NCI-H526 treated with DMSO at 0.1 percent for 48 hours (cell line): Measurements from ENCODE around the gene TIFAB.

Experiments
- DNase-seq: peaks from one replicate; lab custom pipeline; 2025; lab: John Stamatoyannopoulos, UW

The TIFAB gene

DNA sequence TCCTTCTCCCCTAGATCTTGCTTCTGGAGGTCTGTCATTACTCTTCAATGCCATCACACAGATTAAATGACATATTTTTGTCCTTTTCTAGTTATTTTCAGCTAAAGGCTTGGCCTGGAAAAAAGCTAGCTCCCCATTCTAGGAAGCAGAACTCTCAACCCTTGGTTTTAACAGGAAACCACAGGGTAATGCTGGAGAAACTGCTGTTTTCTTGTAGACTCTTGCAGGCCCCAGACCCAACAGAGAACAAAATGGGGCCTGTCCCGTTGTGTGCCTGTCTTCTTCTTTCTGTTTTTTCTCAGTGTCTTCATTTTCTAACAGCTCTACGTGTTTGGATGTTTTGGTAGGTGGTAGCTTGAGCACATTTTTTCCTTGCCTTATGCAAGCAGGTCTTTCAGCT, 26.5 kb downstream of the TIFAB start:
- no peak for DNase-seq

DNA sequence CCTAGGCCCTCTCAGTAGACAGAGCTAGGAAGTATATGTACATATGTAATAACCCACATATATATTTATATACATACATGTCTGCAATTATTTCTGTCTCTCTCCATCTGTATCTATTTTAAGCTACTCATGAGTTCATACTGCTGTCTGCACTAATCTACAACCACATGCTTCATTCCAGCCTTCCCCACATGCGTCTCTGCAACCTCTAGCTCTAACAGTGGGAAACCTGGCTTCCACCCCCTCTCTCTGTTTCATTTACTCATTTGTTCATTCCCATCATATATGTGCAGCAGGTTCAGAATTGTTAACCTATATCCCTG, 28.3 kb downstream of the TIFAB start:
- DNase-seq: no peak

DNA sequence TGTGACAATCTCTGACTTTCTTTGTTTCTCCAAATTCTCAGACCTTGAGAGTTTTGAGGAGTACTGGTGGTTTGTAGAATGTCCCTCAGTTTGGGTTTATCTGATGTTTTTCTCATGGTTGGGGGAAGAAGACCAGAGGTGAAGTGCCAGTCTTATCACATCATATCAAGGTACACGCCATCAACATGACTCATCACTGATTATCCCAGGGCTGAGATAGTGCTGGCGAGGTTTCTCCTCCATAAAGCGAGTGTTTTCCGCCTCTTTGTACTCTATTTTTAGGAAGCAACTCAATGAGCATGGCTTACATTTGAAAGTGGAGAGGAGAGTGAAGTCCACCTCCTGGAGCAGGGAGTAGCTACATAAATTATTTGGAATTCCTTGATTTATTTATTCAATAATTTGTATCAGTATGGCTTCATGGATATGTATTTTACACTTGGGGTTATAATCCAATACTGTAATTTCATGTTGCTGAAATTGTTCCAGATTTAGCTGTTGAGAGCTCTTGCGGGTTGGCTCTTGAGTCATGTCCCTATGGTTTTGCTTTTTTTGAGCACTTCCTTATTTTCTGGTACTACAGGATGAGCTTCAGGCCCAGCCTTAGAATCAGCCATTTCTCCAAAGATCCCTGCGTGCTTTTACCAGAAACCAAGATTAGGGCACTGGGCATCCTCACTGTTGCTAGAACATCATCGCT, 28.9 kb downstream of the TIFAB start:
- no peak for DNase-seq

DNA sequence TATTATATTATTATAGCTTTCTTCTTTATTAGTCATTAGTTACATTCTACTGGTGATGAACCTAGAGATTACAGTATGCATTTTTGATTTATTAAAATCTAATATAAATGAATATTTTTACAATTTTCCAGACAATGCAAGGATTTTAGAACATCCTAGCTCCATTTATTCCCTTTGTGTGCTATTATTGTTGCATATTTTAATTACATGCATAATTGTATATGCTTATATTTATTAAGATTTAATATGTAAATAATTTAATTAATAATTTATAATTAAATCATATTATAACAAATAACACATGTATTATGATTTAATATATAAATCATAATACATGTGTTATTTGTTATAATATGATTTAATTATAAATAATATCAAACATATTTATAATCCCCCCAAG, 29.7 kb downstream of the TIFAB start:
- DNase-seq: no peak

DNA sequence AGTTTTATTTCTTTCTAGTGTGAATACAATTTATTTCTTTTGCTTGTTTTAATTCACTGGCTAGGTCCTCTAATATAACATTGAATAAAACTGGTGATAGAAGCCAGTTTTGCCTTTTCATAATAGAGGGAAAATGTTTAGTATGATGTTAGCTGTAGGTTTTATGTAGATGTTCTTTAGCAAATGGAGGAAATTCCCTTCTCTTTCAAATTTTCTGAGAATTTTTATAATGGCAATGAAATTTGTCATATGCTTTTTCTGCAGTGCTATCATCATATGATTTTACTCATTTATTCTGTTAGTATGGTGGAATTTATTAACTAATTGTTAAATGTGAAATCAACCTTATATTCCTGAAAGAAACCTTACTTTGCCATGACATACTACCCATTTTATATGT, 35.1 kb downstream of the TIFAB start:
- no peak for DNase-seq

DNA sequence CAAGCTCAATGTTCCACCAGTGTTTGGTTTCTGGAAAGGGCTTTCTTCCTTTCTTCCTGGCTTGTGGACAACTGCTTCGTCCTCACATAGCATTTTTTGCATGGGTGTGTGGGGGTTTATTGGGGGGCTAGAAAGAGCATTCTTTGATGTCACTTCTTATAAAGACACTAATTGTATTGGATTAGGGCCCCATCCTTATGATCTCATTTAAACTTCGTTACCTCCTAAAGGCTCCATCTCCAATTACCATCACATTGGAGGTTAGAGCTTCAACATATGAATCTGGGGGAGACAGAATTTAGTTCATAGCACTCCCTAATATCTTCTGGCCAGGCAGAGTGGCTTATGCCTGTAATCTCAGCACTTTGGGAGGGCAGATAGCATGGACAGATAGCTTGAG, 47.1 kb downstream of the TIFAB start:
- no peak for DNase-seq

DNA sequence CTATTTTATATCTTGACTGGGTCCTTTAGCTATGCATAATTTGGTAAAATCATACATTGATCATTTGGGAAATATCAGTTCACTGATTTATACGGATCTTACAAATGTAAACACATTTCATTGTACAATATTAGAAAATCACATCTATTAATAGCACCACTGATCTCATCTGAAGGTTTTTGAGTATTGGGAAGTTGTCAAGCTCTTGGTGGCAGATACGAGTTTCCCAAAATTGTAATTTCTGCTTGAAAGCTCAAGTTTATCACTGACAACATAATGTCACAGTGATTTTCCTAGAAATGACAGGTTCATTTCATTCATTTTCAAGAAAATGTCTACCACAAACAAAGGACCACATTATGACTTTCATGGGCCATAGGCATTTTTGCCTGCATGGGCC, 50.1 kb downstream of the TIFAB start:
- no peak for DNase-seq

DNA sequence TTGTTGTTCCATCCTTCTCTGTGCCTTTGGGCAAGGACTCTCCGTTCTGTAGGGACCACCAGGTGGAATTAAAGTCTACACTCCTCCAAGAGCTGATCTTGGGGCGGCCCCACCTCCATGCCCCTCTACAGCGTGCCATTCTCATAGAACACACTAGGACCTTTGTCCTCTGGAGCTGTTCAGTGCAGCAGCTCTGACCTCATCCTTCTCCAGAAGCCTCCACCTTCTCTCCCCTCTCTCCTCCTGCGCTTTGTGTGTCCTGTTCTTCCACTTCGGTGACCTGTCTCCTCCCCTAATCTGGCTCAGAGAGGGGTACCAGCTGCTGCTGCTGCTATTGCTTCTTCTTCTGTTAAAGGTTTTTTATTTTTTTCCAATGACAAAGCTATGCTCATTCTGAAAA, 51.3 kb downstream of the TIFAB start:
- DNase-seq: no peak

DNA sequence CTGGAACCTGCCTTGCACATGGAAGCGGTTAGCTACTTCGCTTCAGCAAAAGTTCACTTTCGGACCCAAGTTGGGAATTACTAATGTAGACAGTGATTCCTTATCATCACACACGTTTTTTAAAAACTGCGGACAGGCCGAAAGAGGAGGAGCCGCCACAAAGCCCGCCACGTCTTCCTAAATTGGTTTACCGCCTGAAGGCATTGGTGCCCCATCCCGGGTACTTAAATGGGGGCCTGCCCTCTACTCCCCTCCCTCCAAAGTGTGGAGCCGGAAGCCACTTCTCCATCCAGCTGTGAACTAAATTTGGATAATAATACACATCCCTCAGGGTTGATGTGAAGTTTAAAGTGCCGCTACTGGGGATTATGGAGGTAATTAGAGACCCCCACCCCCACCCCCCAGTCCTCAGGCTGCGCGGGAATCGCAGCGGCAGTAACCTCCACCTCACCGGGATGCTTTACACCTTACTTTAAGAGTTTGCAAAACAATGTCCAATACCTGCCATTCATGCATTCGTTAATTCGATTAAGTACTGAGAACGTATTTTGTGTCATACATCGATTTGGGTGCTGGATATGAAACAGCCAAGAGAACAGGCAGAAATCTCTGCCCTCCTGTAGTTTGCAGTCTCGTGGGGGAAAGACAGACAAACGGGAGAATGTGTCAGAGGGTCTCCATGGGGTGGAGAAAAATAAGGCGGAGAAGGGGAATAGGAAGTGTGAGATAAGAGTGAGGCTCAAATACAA, 52.2 kb downstream of the TIFAB start:
- no peak for DNase-seq

DNA sequence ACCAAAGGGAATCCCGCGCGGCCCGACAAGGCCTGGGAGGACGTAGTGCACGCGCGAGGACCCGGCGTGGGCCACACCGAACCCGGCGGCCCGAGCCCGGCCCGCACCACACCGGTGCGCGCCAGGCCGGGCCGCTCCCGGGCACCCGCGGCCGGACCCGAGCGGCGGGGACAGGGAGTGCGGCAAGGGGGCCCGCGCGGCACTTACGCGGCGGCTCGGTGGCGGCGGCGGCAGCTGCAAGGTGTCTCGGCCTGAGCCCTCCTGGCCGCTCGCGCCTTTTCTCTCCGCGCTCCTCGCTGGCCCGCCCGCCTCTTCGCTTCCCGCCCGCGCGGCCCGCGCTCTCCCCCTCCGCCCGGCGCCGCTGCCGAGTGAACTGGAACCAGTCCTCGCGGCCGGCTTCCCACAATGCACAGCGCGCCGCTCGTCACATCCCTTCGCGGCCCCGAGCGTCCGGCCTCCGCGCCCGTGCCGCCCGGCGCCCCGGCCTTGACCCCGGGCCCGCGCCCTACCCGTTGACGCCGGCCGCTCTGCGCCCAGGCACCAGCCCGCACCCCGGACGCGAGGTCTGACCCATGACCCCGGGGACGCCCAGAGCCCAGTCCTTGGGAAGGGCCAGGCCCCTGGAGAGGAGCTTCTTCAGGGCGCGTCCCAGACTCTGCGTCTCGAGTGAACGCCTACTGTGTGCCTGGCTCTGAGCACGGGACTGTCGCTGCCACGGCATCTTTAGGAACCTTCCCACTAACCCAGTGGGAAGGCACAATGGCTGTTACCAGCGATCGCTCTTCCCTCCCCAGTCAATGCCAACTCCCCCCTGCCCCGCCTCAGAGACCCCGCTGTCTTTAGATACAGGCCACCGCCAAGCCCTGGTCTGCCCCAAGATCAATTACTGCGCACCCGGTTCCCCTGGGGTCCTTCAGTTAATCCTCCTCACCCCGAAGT, 53.0 kb downstream of the TIFAB start, which contains the start of gene MACROH2A1:
Gene MACROH2A1, minus strand, starts transcription at position 377 of the 939 bp plus-strand sequence. CDS start 10,138 bp downstream, outside the sequence.
- DNase-seq: peak; percentile 10

DNA sequence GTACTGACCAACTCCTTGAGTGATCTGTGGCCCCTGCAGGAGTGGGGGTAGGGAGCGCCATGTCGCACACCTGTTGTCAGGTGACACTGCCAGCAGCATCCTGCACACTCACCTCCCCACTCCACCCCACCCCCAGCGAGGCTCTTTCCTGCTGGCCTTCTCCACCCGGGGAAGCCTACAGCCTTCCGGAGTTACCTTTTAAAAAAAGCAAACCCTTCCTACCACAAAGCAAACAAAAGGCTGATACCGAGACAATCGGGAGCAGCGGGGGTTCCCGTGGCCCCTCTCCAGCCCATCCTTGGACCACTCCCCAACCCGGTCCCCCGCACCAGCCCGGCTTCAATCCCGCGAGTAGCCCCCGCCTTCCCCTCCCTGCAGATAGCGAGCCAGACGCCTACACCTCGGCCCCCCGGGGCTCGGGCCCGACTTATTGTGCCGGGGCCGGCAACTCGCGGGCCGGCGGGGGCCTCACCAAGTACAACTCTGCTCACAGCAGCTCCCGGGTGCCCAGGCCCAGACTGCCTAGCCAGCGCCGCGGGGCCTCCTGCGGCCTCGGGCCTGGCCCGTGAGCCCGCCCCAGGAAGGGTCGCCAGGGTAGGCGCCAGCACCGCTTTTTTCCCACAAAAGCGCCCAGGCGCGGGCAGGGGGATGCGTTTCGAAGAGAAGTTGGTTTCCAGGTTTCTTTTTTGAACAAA, 53.8 kb downstream of the TIFAB start:
- DNase-seq: peak; percentile 17
